Measurements from ENCODE around the gene AKTIP. TPM values are rescaled to one million over a fixed set of nuclear protein-coding genes. Genes with fewer than 3 reads are reported as not detected.

Gene AKTIP
- total RNA-seq, 2 donors from 2014 or later: 21.6 to 38.1 TPM

DNA sequence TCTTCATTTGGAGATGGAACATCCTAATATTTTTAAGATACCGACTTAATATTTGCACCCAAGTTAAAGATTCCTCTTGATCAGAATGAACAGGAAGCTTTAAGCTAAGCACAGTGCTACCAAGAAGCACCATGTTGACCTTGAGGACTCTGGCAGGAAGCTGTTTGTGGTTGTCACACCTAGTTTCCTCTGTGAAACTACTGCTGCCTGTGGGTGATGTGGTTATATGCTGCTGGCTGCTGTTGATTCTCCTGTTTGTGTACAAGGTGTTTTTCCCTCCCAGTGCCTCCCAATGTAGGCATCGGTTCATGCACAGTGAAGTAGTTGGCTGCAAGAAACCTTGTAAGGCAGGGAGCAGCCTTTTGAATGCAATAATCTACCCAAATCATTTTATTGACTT is 45.3 kb downstream of the AKTIP start:
- ATAC-seq: peak; percentile 94 to 96
- peak; percentile 54 to 75 for DNase-seq (ENCODE audit: low spot score in 2 of 2)
- Mint-ChIP-seq H3K36me3 (peaks cover 15 to 58% of the 10 kb centered on the region in 2 donors), H3K27ac (peak overlapping the region; percentile 39 to 86), H3K9me3 (no peaks in the 10 kb centered on the region)

DNA sequence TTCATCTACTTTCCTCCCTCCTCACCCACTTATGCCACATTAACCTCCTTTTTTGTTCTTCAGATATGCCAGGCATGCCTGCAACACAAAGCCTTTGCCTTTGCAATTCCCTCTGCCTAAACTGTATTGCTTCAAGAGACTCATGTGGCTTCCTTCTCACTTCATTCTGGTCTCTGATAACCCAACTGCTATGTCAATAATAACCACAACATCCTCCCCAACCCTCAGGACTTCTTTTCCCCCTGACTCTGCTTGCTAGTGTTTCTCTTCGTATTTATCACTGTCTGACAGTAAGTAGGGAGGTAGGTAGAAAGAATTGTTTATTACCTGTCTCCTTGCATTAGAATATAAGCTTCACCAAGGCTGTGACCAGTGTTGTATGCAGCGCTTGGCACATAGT is 46.4 kb downstream of the AKTIP start:
- DNase-seq (ENCODE audit: low spot score in 2 of 2) (peak in 1 of 2 donors; percentile 14), ATAC-seq (peak; percentile 52 to 67)

DNA sequence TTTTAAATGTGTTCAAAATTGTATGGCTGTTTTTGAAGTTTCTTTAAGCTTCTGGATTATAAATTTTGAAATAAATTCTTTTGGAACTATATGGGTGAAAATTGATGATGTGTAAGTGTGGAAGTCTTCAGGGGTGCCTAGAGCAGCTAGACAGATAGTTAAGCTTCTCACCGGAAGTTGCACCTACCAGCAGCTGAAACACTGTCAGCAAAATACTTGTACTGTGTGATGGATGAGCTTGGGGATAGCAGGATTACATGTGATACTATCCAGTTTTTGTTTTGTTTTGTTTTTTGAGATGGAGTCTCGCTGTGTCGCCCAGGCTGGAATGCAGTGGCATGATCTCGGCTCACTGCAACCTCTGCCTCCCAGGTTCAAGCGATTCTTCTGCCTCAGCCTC is 49.1 kb downstream of the AKTIP start:
- no peak for DNase-seq (ENCODE audit: low spot score in 2 of 2)

More for the DNA sequence above, 46.4 kb downstream of the AKTIP start:
- Mint-ChIP-seq H3K9me3 (no peaks in the 10 kb centered on the region), H3K27ac (peak overlapping the region; percentile 83 to 86), H3K36me3 (peaks cover 11 to 48% of the 10 kb centered on the region in 2 donors)

DNA sequence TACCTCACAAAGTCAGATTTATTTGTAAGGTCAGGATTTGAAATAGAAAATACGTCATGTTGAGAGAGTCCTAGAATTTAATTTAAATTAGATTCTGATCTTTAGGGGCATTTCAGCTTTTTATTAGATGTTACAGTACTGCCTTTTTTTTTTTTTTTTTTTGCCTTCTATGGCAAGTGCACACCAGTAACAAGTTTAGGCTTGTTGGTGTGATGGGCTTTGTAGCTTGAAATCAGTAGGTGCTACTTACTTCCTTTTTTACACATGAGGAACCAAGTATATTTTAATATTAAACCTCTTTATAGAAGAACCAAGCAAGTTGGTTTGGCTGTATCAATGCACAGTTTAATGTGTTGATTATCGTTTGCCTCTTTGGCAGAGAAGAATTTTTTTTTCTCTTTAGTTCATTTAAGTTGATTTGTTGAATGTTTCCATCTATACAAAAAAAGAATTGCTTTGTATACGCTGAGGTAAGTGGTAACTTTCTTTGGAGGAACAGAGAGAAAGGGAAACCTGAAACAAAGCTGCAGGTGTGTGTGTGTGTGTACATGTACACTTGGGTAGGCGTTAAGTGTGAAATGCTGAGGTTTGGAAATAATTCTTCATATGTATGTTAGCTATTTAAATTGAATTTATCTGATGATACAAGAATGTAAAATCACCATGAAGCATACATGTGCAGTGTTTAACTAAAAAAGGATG is 53.0 kb downstream of the AKTIP start:
- Mint-ChIP-seq H3K9me3 (no peaks in the 10 kb centered on the region), H3K27ac (peak overlapping the region; percentile 65 to 75), H3K36me3 (peaks cover 0 to 6% of the 10 kb centered on the region in 2 donors)
- ATAC-seq (peak; percentile 49 to 70), DNase-seq (ENCODE audit: low spot score in 2 of 2) (no peak)

More for the DNA sequence above, 49.1 kb downstream of the AKTIP start:
- no peak for ATAC-seq
- peak overlapping the region in 1 of 2 donors; percentile 86 for H3K27ac Mint-ChIP-seq
- peaks cover 11 to 25% of the 10 kb centered on the region in 2 donors for H3K36me3 Mint-ChIP-seq
- H3K9me3 Mint-ChIP-seq: no peaks in the 10 kb centered on the region

DNA sequence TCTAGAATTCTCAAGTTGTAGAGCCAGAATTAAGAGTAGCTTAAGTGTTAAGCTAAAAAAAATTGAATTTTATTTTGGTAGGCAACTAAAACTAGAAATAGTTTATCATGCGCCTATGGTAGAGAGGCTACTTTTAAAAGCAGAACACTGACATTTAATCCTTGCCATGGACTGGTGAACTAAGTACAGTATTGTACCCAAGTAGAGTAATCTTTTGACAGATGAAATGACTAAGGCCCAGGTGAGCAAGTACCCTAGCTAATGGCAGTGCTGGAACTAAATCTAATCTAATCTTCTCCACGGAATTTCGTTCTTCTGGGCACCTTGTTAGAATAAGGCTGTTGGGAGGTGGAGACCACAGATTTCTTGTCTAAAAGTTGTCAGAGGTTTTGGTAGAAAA is 56.9 kb downstream of the AKTIP start:
- no peaks in the 10 kb centered on the region for H3K9me3 Mint-ChIP-seq
- peak overlapping the region in 1 of 2 donors; percentile 5 for H3K27ac Mint-ChIP-seq
- peaks cover 0 to 14% of the 10 kb centered on the region in 2 donors for H3K36me3 Mint-ChIP-seq
- DNase-seq (ENCODE audit: low spot score in 2 of 2) (no peak), ATAC-seq (peak in 1 of 2 donors; percentile 41)

DNA sequence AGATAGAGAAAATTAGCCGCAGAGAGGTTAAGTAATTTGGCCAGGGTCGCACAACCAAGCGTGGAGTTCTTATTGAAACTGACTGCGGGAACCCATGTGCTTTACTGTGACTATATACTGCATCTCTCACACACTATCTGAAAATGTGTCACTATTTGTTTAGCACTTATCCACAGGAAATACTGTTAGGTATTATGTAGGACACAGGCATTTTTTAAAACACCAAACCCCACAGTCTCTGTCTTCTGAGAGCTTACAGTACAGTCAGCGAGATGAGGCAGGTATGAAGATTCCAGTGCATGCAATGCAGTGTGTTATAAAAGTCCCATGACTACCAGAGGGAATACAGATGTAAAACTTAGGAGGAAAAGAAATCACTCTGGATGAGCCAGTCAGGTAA is 57.5 kb downstream of the AKTIP start:
- H3K27ac Mint-ChIP-seq: peak overlapping the region in 1 of 2 donors; percentile 5
- peak in 1 of 2 donors; percentile 40 for ATAC-seq
- H3K36me3 Mint-ChIP-seq: peaks cover 0 to 15% of the 10 kb centered on the region in 2 donors
- no peak for DNase-seq (ENCODE audit: low spot score in 2 of 2)
- H3K9me3 Mint-ChIP-seq: no peaks in the 10 kb centered on the region

Other genes starting within 250 kb of the AKTIP start
- 10 to 100 TPM; 81.1 to 84.7 TPM for gene RBL2, start 68.7 kb downstream of the AKTIP start, total RNA-seq
- 1 to 10 TPM; 6.3 to 7.3 TPM for gene RPGRIP1L, start 200.7 kb upstream of the AKTIP start, total RNA-seq
- 10 to 100 TPM; 57.5 to 63.1 TPM for gene FTO, start 200.9 kb upstream of the AKTIP start, total RNA-seq